Epidermal melanocyte (primary cell): ENCODE data around the gene PIEZO1.

Experiments used
- DNase-seq: peaks from one replicate; pipeline ENCODE4 v3.0.0; 2011; ENCODE audit warnings: low spot score; ENCODE audit not compliant: insufficient read length

Gene PIEZO1

DNA sequence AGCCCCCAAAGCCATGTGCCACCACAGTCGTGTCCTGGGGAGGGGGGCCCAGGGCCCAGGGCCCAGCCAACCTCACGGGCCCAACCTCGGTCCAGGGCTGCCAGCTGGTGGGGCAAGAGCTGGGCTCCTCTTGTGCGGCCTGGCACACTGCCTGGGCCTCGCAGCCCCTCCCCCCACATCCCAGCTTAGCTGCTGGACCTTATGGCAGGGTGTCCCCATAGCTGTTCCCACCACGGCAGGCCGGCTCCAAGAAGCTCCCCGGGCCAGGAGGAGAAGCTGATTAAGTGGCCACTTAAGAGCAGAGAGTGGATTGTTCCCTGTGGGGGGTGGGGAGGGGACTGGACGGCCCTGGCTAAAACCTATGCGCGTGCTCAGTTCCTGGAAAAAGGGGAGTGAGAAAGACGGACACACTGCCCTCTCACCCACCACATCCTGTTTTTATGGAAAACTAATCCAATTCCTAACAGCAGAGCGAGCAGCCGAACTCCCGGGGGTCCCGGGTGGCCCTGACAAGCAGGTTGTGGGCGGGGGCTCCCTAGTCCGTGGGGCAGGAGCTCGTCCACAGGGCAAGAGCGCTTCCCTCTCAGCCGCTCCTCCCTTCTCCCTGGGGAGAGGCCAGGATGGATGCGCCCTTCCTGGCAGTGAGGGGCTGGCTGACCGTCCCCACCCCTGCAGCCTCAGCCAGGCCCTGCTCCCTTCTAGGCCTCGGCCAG is 16.8 kb downstream of the PIEZO1 start:
- no peak for DNase-seq

DNA sequence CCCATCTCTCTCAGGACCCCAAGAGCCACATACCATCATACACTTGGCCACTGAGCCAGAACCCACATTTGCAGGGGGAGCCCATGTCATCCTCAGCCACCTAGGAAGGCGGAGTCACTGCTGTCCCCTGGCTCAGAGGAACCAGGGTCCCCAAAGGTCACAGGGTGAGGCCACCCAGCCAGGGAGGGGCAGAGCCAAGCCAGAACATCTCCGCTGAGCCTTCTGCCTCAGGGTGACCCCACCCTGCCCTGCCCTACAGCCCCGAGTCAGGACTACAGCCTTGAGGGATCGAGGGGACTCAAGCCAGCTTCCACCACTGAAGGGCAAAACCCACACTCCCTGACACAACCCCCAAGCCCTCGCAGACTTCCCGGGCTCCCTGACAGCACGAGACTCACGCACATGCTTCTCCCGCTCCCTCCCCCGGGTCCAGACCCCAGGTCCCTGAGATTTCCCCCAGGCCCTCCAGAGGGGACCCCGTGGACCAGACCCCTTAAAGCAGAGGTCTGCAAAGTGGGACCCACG is 17.4 kb downstream of the PIEZO1 start:
- DNase-seq, result no peak

DNA sequence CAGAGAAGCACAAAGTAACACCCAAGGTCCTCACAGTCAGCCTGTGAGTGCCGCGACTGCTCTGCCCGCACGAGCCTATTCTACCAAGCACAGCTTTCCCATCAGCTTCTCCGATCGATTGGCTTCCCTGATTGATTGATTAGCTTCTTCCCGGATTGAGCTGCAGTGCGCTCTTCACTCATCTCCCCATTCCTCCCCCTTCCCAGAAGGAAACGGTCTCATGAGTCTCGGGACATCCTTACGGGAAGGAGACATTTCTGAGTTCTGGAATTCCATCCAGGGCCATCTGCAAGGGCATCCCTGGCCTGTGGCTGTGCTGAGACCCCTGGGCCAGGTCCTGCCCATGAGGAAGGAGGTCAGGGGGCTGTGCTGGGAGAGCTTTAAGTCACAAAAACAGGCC is 18.0 kb downstream of the PIEZO1 start:
- no peak for DNase-seq

DNA sequence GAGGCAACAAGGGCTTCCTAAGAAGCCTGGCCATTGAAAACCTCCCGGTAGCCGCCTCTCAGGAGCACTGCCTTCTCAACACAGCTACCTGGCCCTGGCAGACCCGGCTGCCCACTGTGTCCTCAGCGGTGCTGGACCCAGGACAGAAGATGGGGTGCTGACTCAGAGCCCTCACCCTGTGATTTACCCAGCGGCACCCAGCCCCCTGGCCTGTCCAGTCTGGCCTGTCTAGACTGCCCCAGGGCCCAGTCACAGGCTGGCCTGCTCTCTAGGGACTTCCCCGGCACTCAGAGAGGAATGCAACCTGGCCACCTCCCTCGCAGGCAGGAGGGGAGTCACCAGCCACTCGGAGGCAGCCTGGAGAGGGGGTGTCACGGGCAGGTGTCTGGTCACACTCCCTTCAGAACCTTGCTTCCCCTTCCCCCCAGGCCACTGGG is 20.1 kb downstream of the PIEZO1 start:
- DNase-seq, result no peak

DNA sequence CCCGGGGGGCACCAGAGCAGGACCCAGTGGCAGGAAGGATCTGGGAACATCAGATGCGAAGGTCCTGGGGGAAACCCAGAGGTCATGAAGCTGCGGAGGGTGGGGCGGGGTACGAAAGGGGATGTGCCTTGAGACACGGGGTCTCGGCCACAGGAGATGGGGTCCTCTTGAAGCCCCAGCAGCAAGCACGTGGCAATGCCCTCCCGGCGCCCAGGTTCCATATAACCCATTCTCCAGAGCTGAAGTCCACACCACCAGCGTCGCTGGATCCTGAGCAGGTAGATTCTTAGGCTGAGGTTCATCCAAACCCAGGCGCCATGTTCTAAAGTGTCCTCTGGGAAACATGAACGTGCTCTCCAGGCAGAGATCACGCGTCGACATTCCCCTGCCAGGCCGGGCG is 20.9 kb downstream of the PIEZO1 start:
- DNase-seq, result no peak

DNA sequence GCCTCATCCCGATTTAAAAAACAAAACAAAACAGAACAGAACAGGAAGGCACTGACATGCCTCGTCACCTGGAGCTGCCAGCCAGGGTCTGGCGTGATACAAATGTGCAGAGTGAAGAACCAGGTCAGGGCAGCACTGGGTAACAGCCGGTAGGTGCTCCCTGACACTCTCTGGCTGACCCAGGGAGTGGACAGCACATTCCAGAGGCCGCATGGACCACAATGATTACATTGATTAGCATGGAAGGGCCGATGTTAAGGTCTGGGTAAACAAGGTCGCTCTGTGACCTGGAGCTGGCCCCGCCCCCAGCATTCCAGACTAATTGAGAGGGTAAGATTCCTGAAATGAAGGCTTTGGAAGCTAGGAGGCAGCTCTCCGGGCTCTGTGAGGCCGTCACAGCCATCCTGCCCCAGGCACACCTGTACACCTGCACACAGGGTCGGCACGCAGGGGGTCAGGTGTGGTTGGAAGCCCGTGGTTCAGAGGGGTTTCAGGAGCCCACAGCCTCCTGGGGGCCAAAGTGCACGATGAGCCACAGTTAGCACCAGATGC is 21.4 kb downstream of the PIEZO1 start:
- DNase-seq, result no peak

DNA sequence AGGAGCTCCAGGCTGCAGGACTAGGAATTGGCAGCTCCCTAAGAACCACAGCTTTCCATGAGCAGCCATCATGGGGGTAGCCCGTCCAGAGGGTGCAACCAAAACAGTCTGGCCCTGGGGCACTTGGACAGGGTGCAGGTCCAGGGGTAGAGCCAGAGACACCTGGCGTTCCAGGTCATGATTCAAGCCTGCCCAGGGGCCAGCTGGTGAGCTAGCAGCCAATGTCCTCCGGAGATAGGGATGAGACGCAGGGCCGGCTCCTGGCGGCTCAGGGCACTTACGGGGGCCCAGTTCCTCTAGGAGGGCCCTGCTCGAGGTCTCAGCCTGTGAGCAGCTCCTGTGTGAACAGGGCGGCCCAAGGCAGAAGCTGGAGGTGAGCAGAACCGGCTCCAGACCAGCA is 22.1 kb downstream of the PIEZO1 start:
- DNase-seq, result no peak

DNA sequence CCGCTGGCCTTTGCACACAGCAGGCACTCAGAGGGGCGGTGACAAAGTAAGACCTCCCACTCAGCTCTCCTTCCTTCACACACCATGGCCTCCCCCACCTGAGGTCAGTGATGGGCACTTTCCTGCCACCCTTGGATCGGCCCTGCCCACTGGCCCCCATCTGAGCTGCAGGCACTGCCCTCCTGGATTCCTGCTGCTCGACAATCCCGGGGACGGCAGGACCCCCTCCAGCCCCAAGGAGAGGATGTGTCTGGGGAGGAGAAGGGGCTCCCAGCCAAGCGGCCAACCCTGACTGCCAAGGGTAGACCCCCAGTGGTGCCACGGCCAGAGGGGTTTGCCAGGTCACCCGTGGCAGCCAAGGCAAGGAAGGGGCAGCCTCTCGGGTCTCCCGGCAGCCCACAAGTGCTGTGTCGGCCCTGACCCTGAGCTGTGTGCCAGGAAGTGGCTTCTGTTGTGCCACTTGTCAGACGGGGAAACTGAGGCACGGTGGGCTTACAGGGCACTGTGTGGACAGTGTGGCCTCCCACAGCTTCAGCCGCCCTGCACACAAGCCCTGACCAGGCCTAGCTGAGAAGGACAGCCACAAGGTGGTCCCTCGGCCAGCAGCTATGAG is 22.7 kb downstream of the PIEZO1 start:
- no peak for DNase-seq

DNA sequence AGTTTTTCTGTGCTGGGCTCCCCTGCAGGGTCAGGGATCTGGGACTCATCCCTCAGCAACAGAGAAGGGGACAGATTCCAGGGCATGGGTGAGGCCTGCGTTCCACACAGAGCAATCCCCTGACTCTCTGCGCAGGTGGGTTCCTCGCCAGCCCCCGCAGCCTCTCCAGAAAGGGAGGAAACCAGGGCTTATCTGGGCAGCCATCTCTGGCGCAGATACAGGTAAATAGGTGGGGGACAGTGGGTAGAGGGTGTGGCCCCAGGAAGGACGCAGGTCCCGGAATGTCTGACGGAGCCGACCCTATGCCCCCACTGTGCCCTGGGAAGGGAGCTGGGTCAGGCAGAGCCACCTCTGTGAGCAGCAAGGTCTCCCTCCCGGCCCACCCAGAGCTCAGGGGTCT is 23.2 kb downstream of the PIEZO1 start:
- no peak for DNase-seq

DNA sequence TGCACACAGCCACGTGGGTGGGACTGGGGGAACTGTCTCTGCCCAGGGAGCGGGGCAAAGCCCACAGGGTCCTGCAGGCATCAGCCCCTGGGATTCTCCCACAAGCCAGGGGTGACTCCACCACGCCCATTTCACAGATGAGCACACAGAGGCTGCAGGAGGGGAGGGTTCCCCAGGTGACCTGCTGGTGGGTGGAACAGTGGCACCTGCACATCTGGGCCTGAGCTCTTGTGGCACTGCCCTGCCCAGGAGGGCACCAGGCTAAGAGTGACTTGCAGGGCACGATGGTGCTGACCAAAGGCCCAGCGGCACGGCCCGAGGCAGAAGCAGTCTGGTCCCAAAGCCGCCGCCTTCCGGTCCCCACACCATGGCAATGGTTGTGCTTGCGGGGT is 23.9 kb downstream of the PIEZO1 start:
- no peak for DNase-seq

DNA sequence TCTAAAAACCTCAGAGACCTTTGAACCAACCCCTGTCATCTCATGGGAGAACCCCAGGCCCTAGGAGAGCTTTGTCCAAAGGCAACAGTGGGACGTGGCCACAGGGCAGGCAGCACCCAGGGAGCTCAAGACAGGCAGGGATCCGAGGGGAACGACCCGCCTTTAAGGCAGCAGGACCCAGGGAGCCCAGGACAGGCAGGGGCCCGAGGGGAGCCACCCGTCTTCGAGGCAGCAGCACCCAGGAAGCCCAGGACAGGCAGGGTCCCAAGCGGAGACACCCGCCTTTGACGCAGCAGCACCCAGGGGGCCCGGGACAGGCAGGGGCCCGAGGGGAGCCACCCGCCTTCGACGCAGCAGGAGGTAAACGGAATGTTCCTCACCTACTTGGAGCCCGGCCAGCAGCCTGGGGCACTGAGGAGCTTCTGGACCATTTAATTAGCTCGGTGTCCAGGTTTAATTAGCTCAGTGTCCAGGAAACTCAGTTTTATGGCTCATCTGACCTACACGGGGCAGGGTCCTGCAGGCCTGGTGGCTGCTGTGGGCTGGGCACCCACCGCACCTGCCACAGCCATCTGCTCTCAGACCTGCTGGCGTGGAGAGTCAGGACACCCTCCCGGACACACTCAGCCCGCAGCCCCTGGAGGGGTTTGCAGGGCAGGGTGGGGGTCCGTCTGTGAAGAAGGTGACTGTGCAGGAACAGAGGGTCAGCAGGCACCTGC is 24.4 kb downstream of the PIEZO1 start:
- DNase-seq, result no peak

DNA sequence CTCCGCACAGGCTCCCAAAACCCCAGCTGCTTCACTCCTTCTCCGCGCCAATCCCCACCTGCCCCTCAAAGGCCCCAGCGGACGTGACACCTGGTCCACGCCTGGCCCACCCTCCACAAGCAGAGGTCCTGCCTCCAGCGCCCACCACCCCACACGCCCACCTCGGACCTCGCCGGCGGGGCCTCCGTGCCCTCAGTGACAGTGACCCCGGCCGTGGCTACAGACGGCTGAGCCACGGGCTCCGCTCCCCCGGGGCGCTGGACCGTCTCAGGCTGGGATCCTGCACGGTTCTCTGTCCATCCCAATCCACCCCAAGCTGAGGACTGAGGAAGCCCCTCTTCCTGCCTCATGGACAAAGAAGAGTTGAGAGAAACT is 25.1 kb downstream of the PIEZO1 start:
- DNase-seq, result no peak

DNA sequence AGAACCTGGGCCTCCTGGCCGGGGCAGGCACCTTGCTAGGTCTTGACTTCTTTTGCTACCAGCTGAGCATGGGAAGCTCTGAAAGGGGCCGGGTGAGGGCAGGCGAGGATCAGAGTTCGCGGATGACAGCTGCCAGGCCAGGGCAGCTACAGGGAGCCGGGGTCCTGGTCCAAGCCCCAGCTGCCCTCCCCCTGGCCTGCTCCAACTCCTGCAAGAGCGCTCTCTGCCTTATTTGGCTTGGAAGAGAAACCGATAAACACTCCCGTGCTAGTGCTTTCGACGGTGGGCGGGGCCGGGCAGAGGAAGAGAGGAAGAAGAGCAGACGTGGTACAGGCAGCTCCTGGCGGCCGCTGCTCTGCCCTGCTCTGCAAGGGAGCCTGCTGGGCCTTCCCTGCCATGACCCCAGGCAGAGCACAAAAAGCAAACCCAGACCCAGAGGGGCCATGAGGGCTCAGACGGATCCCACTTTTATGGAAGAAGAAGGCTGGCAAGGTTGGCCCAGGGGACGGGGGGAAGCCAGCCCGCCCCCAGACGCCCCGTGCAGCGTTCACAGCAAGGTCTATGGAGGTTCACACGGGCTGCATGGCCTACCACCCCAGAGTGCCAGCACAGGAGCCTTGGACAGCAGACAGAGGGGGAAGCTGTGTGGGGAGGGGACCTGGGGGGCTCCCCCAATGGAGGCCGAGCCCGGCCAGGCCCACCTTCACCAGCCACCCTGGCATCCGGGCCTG is 25.6 kb downstream of the PIEZO1 start:
- no peak for DNase-seq

DNA sequence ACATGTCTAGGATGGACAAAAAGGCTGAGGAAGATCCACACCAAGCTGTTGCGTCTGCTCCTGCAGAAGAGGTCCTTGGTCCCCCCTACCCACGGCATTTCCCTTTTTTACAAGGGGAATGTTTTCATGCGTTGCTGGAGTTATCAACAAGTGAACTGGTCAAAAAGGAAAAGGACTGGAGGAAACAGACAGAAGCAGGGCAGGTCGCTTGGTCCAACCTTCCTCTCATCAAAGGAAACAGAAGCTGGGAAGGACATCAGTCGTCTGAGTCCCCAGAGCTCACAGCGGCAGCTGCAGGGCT is 26.1 kb downstream of the PIEZO1 start:
- DNase-seq, result no peak

DNA sequence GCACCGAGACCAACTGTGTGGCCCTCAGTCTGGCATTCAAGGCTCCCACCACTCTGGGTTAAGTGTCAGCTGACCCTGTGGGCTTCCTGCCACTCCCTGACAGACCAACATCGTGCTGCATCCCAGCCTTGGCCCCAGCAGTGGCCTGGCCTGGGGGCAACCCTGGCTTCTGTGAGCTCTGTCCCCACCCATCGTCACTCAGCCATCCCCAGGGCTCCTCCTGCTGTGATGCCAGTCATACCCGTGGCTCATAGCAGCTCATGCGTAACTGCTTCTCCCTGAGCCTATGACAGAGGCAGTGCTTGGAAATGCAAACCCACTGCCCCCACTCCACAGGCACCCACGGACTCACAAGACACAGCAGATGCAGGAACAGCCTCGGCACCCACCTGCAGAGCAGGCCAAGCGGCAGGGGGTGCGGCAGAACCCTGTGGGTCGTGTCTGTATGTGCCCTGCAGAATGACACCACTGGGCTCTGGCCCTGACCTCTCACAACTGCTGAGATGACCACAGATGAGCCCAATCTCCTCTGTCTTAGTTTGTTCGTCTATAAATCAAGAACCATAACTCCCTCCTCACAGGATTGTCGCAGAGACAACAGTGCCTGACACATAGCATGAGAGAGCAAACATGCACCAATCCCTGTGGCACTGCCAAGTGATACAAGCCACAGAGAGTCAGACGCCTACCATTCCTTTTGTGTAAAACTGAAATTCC is 26.6 kb downstream of the PIEZO1 start:
- no peak for DNase-seq

DNA sequence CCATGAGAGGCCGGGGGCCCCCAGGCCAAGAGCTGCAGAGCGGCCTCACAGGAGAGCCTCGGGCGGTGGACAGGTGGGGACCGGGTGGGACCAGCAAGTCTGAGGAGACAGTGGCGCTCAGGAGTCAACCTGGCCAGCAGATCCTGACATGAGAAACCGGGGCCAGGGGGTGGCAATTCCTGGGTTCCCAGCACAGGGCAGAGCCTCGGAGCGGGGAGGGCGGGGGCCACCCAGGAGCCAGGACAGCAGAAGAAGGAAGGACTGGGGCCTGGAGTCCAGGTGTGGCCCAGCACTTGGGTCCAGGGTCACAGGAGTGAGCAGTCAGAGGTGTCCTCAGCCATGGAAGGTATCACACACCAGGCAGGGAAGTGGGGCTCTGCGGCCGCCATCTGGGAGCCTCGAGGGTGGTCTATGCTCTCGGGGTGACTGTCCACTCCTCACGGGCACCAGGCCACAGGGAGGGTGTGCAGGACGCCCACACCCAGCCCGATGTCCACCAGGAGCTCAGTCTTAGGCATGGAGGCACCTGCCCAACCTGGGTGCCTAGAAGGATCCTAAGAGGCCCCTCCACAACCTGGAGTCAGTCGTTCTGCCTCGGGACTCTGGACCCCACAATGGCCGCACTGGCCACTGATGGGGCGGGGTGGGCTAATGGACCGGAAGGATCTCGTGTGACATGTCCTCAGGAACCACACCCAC is 29.1 kb downstream of the PIEZO1 start:
- DNase-seq, result no peak

DNA sequence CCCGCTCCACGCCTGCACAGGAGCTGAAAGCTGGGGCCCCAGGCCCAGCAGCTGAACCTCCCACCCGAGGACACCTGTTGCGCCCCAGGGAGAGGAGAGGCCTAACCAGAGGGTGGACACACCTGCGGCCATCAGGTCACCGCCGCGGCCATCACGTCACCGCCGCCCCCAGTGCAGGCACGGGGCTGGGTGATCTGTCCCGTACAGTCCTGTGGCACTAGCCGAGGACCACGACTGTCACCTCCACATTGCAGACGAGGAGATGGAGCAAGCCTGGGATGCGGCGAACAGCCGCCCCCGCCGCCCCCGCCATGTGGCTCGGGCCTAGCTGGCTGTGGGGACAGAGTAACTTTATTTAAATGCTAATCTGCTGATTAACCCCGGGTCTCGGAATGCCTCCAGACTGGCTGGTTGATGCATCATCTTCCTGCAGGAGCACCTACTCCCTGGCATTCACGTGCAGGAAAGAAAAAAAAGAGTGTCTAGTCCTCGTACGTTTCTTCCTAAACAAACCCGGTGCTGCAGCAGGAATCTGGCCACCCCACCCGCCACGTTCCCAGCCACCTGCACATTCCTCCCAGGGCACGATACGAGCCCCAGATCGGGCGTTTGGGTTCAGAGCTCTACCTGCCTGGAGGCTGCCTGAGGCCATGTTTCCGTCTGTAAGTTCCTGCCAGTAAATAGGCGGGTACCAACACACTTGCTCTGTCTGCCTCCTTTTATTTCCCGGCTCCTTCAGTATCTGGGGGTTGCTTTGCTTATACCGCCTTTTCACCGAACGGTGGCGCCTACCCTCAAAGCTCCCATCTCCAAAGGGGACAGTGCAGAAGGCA is 29.9 kb downstream of the PIEZO1 start:
- DNase-seq, result no peak

DNA sequence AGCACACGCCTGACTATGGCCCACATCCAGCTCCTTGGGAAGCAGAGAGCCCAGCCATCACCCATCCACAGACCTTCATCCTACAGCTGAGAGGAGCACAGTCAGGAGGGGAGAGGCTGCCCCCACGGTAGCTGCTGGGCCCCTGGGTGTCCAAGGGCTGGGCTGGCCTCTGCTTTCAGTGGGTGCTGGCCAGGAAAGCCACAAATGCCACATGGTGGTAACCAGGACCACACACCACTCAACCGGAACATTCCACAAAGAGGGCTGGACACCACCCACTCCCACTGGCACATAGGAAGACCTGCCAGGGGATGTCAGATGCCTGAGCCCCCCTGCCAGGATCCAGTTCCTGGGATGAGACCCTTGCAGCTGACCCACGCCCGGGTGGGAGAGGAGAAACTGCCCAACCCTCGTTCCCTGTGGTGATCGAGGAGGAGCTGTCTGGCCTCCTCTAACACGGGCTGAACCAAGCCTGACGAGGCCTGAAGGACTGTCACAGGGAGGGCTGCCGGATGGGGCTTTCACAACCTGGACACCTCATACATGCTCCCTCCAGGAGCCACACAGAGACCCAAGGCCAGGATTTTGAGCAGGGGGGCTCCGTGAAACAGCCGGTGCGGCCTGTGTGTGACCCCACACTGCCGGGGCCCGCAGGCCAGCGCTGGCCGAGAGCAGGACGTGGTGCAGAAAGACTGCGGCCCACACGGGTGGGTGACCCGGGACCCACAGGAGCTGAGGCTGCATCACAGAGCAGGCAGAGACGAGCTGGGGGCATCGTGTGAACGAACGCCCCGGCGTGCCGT is 30.7 kb downstream of the PIEZO1 start:
- DNase-seq, result no peak

DNA sequence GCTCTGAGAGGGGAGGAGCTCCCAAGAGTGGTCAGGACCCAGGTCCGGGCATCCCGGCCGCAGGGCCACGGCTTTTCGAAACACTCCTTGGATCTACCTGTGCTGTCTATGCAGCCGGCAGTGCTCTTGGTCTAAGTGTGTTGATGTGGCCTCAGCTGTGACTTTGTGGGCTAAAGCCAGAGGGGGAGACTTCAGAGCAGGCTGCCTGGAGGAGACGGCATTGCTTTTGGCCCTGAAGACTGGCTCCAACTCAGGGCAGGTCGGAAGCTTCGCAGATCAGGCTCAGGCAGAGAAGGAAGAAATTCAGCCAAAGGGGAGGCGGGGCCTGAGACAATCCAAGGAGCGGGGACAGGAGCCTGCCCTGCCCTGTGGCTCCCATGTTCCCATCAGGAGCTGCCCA is 31.4 kb downstream of the PIEZO1 start:
- no peak for DNase-seq
